Smooth muscle cell (in vitro differentiated cells): ENCODE data around the gene HOXA10. TPM values are rescaled to one million over a fixed set of nuclear protein-coding genes. Genes with fewer than 3 reads are reported as not detected.

Source experiments
- DNase-seq: peaks from one replicate; lab custom pipeline; 2025; ENCODE audit not compliant: unreplicated experiment; lab: John Stamatoyannopoulos, UW
- H2AFZ ChIP-seq: fragments of 200-600 bp; sonication (generic); 2 replicates; pipeline ENCODE4 v1.6.0; 2016; ENCODE audit warnings: antibody characterized with exemption, low read depth, mild to moderate bottlenecking
- H3F3A ChIP-seq: fragments of 200-600 bp; sonication (generic); 2 replicates; pipeline ENCODE4 v1.6.0; 2017; ENCODE audit warnings: antibody characterized with exemption, low read depth
- H3K27ac ChIP-seq: fragments of 200-600 bp; sonication (generic); 2 replicates; pipeline ENCODE4 v1.5.1; 2016; ENCODE audit warnings: low read depth, mild to moderate bottlenecking
- H3K27me3 ChIP-seq: fragments of 200-600 bp; sonication (generic); 2 replicates; pipeline ENCODE4 v1.6.1; 2016; ENCODE audit warnings: low read depth, mild to moderate bottlenecking
- H3K36me3 ChIP-seq: fragments of 200-600 bp; sonication (generic); 2 replicates; pipeline ENCODE4 v1.5.1; 2016; ENCODE audit warnings: low read depth
- H3K4me1 ChIP-seq: fragments of 200-600 bp; sonication (generic); 2 replicates; pipeline ENCODE4 v1.5.1; 2016; ENCODE audit warnings: low read depth
- H3K4me2 ChIP-seq: fragments of 200-600 bp; sonication (generic); 2 replicates; pipeline ENCODE4 v1.6.0; 2016; ENCODE audit warnings: mild to moderate bottlenecking
- H3K4me3 ChIP-seq: fragments of 200-600 bp; sonication (generic); 2 replicates; pipeline ENCODE4 v1.5.1; 2016; ENCODE audit warnings: mild to moderate bottlenecking
- H3K79me2 ChIP-seq: fragments of 200-600 bp; sonication (generic); 2 replicates; pipeline ENCODE4 v1.6.0; 2016; ENCODE audit warnings: low read depth, mild to moderate bottlenecking
- H3K9ac ChIP-seq: fragments of 200-600 bp; sonication (generic); 2 replicates; pipeline ENCODE4 v1.6.0; 2016; ENCODE audit warnings: low read depth
- H3K9me3 ChIP-seq: fragments of 200-600 bp; sonication (generic); replicated peaks from 2 replicates; pipeline ENCODE4 v1.5.1; 2016; ENCODE audit warnings: low read depth
- H4K20me1 ChIP-seq: fragments of 200-600 bp; sonication (generic); 2 replicates; pipeline ENCODE4 v1.6.0; 2016; ENCODE audit warnings: low read depth
- WGBS: methylation state at CpG from one replicate; pipeline ENCODE4 v1.1.7; 2016; ENCODE audit warnings: low lambda C conversion rate; 5-methylcytosine and 5-hydroxymethylcytosine counted together
- polyA plus RNA-seq: library from polyadenylated mRNA; unstranded; fragments of >200 nt; fragmentation: Nextera tagmentation; extraction: Ambion mirVana; gene quantifications from 2 replicates; pipeline ENCODE4 v1.2.1, GENCODE V29; 2016
- total RNA-seq: library from RNA; depleted of rRNA; stranded (reverse); fragments of >200 nt; gene quantifications from 2 replicates; pipeline ENCODE4 v1.2.3, GENCODE V29; 2014
- TF ChIP-seq, protein P1 (sequence below): fragments of 200-600 bp; sonication (generic); IDR thresholded peaks from 2 replicates; pipeline ENCODE4 v1.5.1; 2017; ENCODE audit warnings: borderline replicate concordance, mild to moderate bottlenecking, antibody characterized with exemption; ENCODE audit not compliant: insufficient read depth, poor library complexity, severe bottlenecking

Gene HOXA10
- total and polyA plus RNA-seq, 2 experiments from 2014 or later, result 37.6 to 53.6 TPM

DNA sequence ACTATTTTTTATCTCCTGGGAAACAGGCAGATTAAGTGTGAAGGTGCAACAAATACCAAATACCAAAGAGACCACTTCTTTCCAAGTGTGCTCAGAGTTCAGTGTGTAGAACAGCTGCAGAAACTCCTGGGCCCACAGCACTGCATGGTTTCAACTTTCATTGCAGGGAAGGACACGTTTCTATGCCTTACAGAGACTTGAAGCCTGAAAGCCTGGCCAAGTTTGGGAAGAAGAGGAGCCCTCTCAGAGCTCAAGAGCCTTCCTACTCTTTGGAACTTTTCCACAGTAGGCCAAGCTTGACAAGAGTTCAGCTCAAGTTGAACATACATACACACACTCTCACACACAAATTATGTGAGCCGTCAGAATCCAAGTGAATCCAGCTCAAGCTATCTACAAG, 46.1 kb downstream of the HOXA10 start:
- Histone ChIP-seq H3K79me2 (no peaks in the 10 kb centered on the region), H3F3A (no peaks in the 10 kb centered on the region), H3K4me3 (no peak overlapping the region), H3K4me1 (peaks cover 7% of the 10 kb centered on the region), H3K27me3 (peaks cover 100% of the 10 kb centered on the region), H3K9ac (no peak overlapping the region), H3K4me2 (no peak overlapping the region), H3K27ac (no peak overlapping the region), H4K20me1 (no peaks in the 10 kb centered on the region), H3K9me3 (no peaks in the 10 kb centered on the region), H2AFZ (no peak overlapping the region), H3K36me3 (no peaks in the 10 kb centered on the region)
- 31% methylated on average over 2 of the region's 2 CpGs for WGBS
- TF ChIP-seq, protein P1, sequence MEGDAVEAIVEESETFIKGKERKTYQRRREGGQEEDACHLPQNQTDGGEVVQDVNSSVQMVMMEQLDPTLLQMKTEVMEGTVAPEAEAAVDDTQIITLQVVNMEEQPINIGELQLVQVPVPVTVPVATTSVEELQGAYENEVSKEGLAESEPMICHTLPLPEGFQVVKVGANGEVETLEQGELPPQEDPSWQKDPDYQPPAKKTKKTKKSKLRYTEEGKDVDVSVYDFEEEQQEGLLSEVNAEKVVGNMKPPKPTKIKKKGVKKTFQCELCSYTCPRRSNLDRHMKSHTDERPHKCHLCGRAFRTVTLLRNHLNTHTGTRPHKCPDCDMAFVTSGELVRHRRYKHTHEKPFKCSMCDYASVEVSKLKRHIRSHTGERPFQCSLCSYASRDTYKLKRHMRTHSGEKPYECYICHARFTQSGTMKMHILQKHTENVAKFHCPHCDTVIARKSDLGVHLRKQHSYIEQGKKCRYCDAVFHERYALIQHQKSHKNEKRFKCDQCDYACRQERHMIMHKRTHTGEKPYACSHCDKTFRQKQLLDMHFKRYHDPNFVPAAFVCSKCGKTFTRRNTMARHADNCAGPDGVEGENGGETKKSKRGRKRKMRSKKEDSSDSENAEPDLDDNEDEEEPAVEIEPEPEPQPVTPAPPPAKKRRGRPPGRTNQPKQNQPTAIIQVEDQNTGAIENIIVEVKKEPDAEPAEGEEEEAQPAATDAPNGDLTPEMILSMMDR, result no peak
- no peak for DNase-seq

DNA sequence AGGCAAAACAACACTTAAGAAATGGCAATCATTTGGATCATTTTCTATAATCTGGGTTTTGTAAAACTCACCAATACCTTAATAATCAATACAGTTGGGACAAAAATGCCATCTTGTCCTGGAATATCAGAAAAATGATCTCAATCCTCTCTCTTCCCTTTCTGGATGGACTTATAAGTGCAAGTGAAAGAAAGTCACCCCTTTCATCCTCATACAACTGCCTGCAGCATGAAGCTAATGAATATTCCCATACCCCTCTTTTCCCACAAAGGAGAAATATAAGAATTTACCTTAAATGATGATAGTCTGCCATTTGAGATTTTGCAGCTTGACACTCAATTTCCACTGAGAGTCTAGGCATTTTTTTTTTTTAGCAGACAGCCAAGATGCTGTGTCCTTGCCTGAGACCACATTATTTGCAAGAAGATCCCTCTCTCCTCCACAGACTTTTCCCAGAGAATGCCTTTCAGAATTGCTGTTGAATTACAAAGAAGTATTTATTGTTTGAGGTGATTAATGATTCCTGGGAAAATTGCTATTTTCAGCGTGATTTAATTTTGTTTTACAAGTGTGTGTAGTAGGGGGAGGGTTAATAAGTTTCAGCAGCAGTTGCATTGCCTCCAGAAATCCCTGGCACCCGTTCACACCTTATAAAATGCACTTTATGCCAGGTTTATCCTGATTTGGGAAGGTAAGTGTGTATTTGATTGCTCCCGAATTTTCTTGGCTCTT, 47.4 kb downstream of the HOXA10 start:
- WGBS, result 23% methylated on average over 3 of the region's 3 CpGs

DNA sequence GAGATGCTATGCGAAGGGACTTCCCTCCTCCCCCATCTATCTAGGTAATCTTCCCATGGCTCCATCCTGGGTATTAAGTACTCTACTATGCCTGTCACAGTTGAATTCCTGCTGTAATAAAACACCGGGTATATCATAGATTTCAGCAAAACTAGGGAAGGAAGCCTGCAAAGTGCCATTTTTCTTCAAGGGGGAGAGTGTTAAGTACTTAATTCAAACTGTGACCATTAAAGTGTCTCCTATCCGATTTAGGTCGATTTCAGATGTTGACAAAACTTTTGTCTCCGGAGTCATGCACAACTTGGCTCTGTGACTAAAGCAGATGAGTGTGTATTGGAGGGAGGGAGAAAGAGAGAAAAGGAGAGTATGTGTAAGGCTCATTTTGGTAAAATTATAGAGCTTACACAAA, 48.1 kb downstream of the HOXA10 start:
- WGBS, result 23% methylated on average over 5 of the region's 5 CpGs
- TF ChIP-seq, protein P1, result no peak
- no peak overlapping the region for H2AFZ ChIP-seq
- no peak overlapping the region for H3K27ac ChIP-seq
- peaks cover 100% of the 10 kb centered on the region for H3K27me3 ChIP-seq
- H3K9ac ChIP-seq, result no peak overlapping the region
- H3K4me2 ChIP-seq, result no peak overlapping the region
- H3K4me3 ChIP-seq, result no peak overlapping the region
- H3K9me3 ChIP-seq, result no peaks in the 10 kb centered on the region
- no peaks in the 10 kb centered on the region for H3F3A ChIP-seq
- peaks cover 3% of the 10 kb centered on the region for H3K4me1 ChIP-seq
- H3K79me2 ChIP-seq, result no peaks in the 10 kb centered on the region
- no peaks in the 10 kb centered on the region for H4K20me1 ChIP-seq
- no peaks in the 10 kb centered on the region for H3K36me3 ChIP-seq
- DNase-seq, result no peak

More for the DNA sequence above, 47.4 kb downstream of the HOXA10 start:
- no peak overlapping the region for H3K27ac ChIP-seq
- H4K20me1 ChIP-seq, result no peaks in the 10 kb centered on the region
- H3K27me3 ChIP-seq, result peaks cover 100% of the 10 kb centered on the region
- H3K36me3 ChIP-seq, result no peaks in the 10 kb centered on the region
- no peak overlapping the region for H2AFZ ChIP-seq
- no peak for DNase-seq
- H3K9ac ChIP-seq, result no peak overlapping the region
- TF ChIP-seq, protein P1, result no peak
- H3K9me3 ChIP-seq, result no peaks in the 10 kb centered on the region
- no peak overlapping the region for H3K4me3 ChIP-seq
- H3K4me2 ChIP-seq, result no peak overlapping the region
- H3K4me1 ChIP-seq, result peaks cover 7% of the 10 kb centered on the region
- H3K79me2 ChIP-seq, result no peaks in the 10 kb centered on the region
- H3F3A ChIP-seq, result no peaks in the 10 kb centered on the region
